Measurements from ENCODE around the gene GLI1. TPM values are rescaled to one million over a fixed set of nuclear protein-coding genes. Genes with fewer than 3 reads are reported as not detected.
A peak's percentile ranks its signal among the peaks of the same experiment; 100 is the strongest.

GLI1 gene
- total RNA-seq, 1 experiment from 2014 or later, result 5.7 TPM

- peak; percentile 72 for DNase-seq (ENCODE audit: low spot score)
Measured at GRCh38 chr12:57461276-57461916, 1.8 kb downstream of the GLI1 start.

GRCh38 chr12:57461917-57462250 lies 2.3 kb downstream of the GLI1 start:
- DNase-seq (ENCODE audit: low spot score), result peak; percentile 48

GRCh38 chr12:57462251-57462911 lies 2.8 kb downstream of the GLI1 start:
- DNase-seq (ENCODE audit: low spot score), result peak; percentile 91

- no peak for DNase-seq (ENCODE audit: low spot score)
Measured at GRCh38 chr12:57462912-57463253, 3.3 kb downstream of the GLI1 start.

- no peak for DNase-seq (ENCODE audit: low spot score)
Measured at GRCh38 chr12:57464569-57464968, 5.0 kb downstream of the GLI1 start.

GRCh38 chr12:57465030-57465746 lies 5.6 kb downstream of the GLI1 start:
- no peak for DNase-seq (ENCODE audit: low spot score)

- DNase-seq (ENCODE audit: low spot score), result no peak
Measured at GRCh38 chr12:57465747-57466505, 6.3 kb downstream of the GLI1 start.

GRCh38 chr12:57467212-57467874 lies 7.8 kb downstream of the GLI1 start:
- no peak for DNase-seq (ENCODE audit: low spot score)

GRCh38 chr12:57467915-57468314 lies 8.3 kb downstream of the GLI1 start:
- no peak for DNase-seq (ENCODE audit: low spot score)

- no peak for DNase-seq (ENCODE audit: low spot score)
Measured at GRCh38 chr12:57469296-57470164, 9.9 kb downstream of the GLI1 start.

- DNase-seq (ENCODE audit: low spot score), result no peak
Measured at GRCh38 chr12:57470286-57470969, 10.8 kb downstream of the GLI1 start.

- DNase-seq (ENCODE audit: low spot score), result no peak
Measured at GRCh38 chr12:57470970-57471656, 11.5 kb downstream of the GLI1 start.

- no peak for DNase-seq (ENCODE audit: low spot score)
Measured at GRCh38 chr12:57471661-57472060, 12.1 kb downstream of the GLI1 start.

- no peak for DNase-seq (ENCODE audit: low spot score)
Measured at GRCh38 chr12:57472391-57472790, 12.8 kb downstream of the GLI1 start.

GRCh38 chr12:57473392-57473791 lies 13.8 kb downstream of the GLI1 start:
- no peak for DNase-seq (ENCODE audit: low spot score)

- DNase-seq (ENCODE audit: low spot score), result no peak
Measured at GRCh38 chr12:57473886-57474285, 14.3 kb downstream of the GLI1 start.

- no peak for DNase-seq (ENCODE audit: low spot score)
Measured at GRCh38 chr12:57474430-57474829, 14.8 kb downstream of the GLI1 start.

GRCh38 chr12:57474862-57475261 lies 15.3 kb downstream of the GLI1 start:
- no peak for DNase-seq (ENCODE audit: low spot score)

GRCh38 chr12:57475271-57476161 lies 15.9 kb downstream of the GLI1 start:
- DNase-seq (ENCODE audit: low spot score), result no peak

Measured in H4 (cell line).